Measurements from ENCODE around the gene DYRK2.

The DYRK2 gene

DNA sequence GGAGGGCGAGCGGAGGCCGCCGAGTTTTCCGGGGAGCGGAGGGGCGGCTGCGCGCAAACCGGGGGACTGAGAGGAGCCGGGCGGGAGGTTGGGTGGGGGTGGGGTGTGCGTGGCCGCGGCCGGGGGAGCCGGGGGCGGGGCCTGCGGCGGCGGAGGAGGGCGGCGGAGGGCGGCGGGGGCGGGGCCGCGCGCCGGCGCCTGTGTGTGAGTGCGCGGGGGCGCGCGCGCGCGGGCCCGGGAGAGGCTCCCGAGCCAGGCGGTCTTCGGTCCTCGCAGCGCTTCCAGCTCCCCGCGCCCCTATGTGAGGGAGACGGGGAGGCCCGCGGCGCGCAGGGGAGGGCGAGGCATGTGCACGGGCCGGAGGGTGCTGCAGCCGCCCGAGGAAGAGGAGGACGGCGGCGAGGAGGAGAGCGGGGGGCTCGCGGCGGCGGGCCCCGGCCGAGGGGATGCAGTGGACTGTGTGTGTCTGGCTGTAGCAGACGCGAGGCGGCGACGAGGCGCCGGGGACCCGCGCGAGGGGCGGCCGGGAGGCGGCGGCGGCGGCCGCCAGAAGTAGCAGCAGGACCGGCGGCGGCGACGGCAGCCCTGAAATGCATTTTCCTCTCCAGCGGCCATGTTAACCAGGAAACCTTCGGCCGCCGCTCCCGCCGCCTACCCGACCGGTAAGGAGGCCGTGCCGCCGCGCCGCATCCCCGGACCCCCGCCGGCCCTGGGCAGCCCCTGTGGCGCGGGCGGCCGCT lies at the start of gene DYRK2:
Gene DYRK2 (plus strand): TSS at position 225 of the 740 bp plus-strand sequence. CDS start 389 bp downstream, at position 614.
- DNase-seq (ENCODE audit: low read depth) = no peak

DNA sequence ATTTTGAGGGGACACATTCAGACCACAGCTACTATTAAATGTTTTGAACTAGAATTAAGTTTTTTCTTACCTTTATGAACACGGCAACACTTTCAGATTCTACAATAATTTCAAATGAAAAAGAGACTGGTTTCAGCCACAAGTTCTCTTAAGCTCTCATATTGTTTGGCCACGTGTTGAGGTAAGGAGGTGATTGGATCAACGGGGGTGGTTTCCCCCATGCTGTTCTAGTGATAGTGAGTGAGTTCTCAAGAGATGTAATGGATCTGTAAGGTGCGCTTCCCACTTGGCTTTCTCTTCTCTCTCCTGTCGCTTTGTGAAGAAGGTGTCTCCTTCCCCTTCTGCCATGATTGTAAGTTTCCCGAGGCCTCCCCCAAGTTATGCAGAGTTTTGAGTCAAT lies 48.9 kb upstream of the DYRK2 start:
- DNase-seq (ENCODE audit: low read depth) = no peak

DNA sequence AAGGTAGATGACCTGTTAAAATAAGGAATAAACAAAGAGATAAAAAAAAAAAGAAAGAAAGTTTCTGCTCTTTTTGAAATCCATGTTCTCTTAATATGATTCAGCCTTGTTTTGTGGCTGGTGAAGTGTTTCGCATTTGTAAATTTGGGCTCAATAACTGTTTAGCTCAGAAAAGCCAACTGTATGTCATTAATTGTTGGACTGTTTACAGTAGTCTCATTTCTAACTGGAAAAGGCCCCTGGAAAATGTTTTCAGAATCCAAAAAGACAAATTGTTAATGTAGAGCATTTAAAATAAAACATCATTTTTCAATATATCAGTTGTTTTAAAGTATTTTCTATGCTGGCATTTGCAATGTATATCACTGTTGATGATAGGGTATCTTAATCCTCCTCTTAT lies 47.4 kb upstream of the DYRK2 start:
- DNase-seq (ENCODE audit: low read depth) = no peak

DNA sequence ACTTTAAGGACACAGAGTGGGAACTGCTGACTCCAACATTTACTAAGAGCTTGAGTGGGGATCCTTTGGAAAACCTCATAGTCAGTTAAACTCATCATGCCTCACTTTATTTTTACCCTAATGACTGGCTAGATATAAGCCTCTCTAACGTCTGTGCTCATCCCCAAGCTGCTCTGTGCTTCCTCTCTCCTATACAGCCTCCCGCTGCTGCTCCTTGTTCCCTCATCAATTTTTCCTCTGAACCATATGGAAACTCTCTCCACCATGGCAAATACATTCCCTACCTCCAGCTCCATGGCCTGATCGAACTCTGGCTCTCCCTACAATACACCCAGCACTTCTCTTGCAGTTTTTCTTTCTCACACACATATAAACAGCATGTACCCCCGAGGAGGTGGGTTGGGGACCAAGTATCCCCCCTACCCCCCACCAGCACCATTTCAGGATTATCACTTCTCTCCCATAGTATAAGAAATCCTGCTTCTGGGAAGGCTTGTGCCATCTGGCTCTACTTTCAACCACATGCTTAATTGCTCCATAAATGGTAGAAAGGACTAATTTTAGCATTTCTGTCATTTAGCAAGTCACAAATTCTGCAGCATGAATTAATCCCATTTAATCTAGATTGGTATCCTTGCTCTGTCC lies 39.2 kb upstream of the DYRK2 start:
- DNase-seq (ENCODE audit: low read depth) = no peak

DNA sequence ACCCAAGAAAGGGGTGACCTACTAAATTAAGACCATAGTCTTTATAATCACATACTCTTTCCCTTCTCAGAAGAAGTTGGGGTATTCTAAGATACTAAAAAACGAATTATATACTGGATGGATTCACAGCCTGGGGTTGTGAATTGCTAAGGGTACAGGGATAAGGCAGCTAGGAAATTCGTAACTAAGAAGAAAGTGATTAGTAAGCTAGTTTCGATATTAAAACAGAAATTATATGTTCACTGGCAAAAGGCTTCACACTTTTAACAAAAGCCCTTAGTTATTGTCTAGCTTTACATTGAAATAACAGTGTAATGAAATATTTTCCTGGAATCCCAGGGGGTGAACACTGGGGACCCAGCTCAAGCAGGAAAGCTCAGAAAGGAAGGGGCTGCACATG lies 35.5 kb upstream of the DYRK2 start:
- DNase-seq (ENCODE audit: low read depth) = no peak

DNA sequence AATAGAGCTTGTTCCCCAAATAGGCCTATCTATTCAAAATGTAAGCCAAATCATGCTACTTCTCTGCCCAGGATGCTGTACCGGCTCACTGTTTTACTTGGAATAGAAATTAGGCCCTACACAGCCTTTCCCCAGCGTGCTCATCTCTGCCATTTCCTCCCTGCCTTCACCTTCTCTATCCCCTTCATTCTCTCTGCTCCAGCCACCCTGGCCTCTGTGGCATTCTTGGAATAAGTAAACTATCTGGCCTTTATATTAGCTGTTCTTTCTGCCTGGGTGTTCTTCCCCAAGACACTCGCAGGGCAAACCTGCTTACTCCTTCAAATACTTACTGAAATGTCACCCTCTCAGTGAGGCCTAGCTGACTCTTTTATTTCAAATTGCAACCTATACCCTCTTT lies 30.9 kb upstream of the DYRK2 start:
- DNase-seq (ENCODE audit: low read depth) = no peak

DNA sequence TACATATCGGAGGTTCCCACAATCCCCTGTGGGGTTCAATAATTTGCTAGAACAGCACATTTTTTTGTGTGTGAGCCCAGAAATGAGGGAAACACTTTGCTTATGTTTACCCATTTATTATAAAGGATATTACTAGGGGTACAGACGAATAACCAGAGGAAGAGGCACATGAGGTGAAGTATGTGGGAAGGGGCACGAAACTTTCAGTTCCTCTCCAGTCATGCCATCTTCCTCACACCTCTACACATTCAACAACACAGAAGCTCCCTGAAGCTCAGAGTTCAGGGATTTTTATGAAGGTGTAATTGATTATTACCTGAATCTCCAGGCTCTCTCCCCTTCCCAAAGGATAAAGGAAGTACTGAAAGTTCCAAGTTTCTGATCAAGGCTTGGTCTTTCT lies 30.2 kb upstream of the DYRK2 start:
- DNase-seq (ENCODE audit: low read depth) = no peak

DNA sequence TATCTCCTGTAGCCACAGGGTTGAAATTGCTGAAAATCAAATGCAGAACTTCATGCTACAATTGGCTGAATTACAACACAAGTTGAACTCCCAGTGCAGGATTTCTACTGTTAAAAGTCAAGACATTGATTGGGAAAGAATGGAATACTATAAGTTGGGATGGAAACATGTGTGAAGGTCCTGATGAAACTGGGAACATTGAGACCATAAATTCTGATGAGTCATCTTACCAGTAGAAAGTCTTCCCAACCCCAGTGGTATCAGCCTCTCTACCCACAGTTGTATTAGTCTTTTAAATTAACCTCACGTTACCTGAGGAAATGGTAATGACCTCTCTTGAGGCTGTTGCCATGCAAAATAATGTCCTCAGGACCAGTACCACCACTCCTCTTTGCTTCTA lies 27.4 kb upstream of the DYRK2 start:
- DNase-seq (ENCODE audit: low read depth) = no peak

DNA sequence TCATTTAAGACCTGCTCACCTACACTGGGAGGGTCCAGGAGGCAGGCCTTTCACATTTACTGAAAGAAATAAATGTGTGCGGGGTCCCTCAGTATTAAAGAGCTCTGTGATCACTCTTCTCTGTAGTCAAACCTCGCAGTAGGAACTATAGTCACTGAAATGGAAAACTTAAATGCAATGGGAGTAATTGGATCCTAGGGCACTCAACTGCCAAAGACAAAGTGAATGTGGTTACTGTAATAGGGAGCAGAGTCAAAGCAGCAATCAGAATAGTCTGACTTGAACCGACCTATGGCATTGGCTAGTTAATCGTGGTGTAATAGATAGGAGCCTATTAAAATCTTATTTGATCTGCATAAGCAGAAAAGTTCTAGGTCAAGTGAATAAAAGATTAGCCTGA lies 26.6 kb upstream of the DYRK2 start:
- no peak for DNase-seq (ENCODE audit: low read depth)

DNA sequence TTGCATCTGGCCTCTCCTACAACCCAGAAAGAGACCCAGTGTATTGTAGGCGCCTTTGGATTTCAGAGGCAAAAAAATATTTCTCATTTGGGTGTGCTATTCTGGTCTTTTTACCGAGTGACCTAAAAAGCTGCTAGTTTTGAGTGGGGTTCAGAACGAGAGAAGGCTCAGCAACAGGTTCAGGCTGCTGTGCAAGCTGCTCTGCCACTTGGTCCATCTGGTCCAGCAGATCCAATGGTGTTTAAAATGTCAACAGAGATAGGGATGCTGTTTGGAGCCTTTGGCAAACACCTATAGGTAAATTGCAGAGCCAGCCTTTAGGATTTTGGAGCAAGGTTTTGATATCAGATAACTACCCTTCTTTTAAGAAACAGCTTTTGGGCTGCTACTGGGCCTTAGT lies 25.3 kb upstream of the DYRK2 start:
- DNase-seq (ENCODE audit: low read depth) = no peak

DNA sequence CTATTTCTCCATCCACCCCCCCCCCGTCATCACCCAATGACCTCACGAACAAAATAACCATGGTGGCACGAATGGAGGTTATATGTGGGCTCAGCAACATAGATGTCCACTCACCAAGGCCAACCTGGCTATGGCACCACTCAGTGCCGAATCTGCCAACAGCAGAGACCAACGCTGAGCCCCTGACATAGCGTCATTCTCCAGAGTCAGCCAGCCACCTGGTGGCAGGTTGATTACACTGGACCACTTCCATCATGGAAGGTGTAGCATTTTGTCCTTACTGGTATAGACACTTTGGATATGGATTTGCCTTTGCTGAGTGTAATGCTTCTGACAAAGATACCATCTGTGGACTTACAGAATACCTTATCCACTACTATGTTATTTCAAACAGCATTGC lies 24.2 kb upstream of the DYRK2 start:
- no peak for DNase-seq (ENCODE audit: low read depth)

DNA sequence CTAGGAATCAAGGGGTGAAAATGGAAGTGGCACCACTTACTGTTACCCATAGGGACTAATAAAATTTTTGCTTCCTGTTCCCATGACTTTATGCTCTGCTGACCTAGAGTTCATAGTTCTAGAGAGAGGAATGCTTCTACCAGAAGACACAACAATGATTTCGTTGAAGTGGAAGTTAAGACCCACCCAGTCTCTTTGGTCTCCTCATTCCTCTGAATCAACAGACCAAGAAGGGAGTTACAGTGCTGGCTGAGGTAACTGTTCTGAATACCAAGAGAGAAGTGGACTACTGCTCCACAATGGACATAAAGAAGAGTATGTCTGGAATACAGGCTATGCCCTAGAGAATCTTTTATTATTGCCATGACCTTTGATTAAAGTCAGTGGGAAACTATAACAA lies 23.5 kb upstream of the DYRK2 start:
- DNase-seq (ENCODE audit: low read depth) = no peak

DNA sequence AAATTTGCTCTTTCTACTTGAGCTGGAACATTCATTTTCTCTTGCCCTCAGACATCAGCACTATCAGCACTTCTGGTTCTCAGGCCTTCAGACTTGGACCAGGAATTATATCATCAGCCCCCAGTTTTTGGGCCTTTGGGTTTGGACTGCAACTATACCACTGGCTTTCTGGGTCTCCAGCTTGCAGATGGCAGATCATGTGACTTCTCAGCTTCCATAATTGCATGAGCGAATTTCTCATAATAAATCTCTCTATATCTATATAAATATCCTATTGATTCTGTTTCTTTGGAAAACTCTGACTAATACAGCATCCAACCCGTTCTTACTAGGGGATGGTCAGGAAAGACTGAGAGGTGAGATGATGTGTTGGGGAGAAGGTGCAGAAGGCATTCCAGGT lies 22.4 kb upstream of the DYRK2 start:
- no peak for DNase-seq (ENCODE audit: low read depth)

DNA sequence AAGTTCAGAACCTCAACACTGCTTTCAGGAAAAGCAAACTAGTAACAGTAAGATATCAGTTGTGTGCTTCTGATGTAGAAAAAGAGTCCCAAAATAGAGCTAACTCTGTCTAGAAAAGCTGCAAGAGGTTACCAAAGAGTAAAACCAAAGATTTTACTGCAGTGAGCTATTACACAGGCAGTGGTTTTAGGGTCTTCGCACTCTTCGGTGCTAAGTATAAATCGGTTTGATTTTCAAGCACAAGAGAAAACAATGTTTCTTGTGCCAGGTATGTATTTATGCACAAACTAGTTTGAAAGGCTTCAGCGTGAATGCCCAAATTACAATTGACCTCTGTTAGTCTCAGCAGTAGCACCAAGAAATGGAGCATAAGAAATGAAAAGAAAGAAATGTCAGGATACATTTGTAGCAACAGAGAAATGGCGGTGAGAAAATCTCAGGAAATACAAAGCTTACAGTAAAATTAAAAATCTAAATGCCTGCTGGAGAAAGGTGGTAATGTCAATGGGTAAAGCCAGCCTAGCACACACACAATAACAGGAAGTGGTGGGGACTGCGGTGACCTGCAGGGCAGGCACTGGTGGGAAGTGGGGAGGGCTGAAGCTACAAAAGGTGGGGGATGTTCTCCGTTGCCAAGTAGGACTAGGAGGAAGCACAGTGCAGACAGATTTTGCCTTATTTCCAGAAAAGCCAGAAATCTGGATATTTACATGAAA lies 18.0 kb upstream of the DYRK2 start:
- no peak for DNase-seq (ENCODE audit: low read depth)

DNA sequence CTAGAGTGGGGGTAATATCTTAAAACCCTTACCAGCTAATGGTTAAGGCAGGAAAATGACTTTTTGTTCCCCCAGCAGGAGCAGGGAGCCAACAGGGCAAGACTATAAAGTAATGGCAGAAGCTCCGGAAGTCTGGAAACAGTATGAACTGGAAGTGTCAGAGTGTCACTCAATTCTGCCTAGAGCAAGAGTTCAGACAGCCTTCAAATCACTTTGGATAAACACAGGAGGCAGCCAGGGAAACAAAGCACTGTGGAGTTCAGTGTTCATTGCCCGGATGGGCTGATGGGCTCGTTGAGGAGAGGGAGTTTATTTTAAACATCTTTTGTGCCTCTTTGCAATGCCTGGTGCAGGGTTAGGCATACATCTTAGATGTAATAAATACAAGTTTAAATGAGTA lies 16.5 kb upstream of the DYRK2 start:
- no peak for DNase-seq (ENCODE audit: low read depth)

DNA sequence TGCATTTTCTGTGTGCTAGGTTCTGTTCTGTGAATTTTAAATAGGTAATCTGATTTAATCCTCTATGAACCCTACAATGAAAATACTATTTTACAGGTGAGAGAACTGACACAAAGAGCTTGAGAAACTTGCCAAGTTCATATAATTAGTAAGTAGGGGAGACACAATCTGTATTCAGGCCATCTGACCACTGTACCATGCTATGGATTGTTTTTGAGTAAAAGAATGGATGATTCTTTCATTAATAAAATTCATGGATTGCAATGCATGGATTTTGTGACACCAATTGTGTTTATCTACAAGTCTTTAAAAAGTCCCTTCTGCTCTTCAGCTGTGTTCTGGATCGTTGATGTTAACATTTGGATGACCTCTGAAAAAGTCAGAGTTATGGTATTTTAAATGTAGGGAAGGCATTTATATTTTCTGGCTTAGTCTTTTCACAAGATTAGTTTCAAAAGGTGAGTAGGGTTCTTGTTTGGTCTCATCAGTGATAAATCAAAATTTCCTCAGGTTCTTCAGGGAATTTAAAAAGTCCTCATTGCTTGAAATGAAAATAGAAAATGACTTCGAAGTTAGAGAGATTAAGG lies 15.4 kb upstream of the DYRK2 start:
- DNase-seq (ENCODE audit: low read depth) = no peak

DNA sequence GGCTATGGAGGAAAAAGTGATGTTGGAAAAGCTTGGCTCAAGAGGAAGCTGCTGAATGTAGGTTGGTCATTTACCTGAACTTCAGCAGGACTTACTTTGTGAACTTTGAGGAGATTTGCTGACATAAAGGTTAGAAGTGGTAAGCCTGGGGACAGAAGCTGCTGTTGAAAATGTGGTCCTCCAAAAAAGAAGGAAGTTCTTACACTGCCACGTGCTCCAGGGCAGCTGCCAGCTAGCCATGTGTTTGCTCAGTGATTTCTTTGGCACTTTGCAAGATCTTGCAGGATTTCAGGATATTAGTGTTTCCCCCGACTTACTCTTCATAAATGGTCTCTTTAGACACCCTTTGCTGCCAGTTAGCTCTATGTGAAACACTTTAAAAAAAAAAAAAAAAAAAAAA lies 14.8 kb upstream of the DYRK2 start:
- no peak for DNase-seq (ENCODE audit: low read depth)

DNA sequence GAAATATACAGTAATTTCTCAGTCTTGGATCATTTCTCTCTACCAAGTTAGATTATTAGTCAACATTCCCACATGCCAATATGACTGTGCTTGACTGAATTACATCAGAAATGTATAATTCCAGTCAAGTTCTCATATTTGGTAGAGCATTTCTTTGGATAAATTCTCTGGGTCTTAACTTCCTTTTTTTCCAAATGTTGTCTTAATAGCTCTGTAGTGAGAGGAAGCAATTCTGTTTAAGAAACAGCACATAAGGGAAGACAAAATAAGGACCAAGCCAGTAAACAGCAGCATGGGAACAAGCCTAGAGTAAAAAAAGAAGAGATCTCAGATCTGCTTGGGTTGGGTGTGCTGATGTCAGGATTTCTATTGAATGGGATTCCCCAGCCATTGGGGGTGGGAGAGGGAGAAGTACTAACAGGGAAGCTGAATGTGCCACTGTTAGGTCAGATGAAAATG lies 14.2 kb upstream of the DYRK2 start:
- no peak for DNase-seq (ENCODE audit: low read depth)

DNA sequence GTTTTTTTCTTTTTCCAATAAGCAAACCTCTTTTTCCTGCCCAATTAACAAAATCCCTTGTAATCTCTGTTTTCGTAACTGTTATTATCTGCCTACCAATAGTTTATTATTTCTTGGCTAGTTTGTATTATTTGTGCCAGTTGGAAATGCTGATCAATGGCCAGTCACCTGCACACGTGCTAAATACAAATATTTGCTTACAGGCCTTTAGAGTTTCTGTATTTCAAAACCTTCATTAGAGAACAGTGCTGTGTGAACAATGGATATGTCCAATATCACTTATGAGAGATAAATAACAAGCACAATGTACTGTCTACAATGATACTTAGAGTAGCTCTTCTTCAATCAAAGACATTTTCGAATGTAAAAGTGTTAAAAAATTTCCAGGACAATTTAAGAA lies 10.8 kb upstream of the DYRK2 start:
- no peak for DNase-seq (ENCODE audit: low read depth)

DNA sequence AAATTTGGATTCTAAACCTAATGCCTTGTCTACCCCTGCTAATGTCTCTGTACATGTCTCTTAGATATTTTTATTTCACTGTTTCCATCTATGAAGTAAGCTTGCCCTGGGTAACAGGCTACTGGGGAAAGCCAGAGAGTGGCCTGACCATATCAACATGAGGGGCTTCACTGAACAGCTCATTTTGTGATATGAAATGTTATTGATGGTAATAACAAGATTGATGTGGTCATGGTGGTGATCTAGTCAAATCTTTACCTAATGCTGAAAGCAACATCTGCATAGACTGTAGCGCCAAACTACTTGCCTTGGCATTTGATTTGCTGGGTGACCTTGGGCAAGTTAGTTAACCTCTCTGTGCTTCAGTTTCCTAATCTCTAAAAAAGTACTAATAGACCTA lies 9.9 kb upstream of the DYRK2 start:
- DNase-seq (ENCODE audit: low read depth) = no peak

DNA sequence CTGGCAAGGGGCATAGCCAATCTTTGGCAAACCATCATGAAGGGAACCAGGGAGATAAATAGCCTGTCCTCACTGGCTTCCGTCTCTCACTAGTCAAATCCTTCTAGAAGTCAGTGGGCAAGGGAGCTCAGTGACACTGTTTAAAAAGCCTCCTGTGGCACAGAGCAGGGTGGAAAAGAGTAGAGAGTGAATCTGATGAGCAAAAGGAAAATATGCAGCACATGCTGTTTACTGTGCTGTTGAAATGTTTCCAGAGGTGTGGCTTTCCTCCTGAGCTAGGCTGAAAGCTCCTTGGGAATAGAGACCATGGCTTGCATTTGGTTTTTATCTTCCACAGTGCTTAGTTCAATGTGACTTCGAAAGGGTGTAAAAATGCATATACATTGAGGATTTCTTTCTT lies 7.7 kb upstream of the DYRK2 start:
- DNase-seq (ENCODE audit: low read depth) = no peak

DNA sequence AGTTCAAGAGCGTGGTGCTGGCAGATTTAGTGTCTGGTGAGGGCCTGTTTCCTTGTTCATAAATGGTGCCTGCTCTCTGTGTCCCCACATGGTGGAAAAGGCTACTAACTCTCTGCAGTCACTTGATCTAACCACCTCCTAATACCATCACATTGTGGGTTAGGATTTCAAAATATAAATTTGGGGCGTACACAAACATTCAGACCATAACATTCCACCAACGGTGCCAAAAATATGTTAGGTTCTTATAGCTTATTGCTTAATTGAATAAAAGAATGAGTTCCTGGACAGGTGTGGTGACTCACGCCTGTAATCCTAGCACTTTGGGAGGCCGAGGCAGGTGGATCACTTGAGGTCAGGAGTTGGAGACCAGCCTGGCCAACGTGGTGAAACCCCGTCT lies 3.4 kb upstream of the DYRK2 start:
- no peak for DNase-seq (ENCODE audit: low read depth)

DNA sequence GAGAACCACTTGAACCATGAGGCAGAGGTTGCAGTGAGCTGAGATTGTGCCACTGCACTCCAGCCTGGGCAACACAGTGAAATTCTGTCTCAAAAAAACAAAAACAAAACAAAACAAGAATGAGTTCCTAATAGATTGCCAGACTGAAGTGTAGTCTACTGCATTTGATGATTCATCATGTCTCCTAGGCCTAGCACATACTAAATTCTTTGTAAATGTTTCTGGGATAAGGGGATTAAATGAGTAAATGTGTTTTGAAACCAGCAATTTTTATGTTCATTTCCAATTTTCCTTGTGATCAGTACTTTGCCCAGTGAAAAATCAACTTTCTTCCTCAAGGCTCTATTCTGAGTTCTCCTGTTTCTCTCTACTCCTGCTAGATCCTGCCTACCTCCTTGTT lies 2.9 kb upstream of the DYRK2 start:
- DNase-seq (ENCODE audit: low read depth) = peak; percentile 41
